ENCODE data around the gene APOL5. TPM values are rescaled to one million over a fixed set of nuclear protein-coding genes. Genes with fewer than 3 reads are reported as not detected.

The APOL5 gene
- total RNA-seq, 1 experiment from 2014 or later = not detected

DNA sequence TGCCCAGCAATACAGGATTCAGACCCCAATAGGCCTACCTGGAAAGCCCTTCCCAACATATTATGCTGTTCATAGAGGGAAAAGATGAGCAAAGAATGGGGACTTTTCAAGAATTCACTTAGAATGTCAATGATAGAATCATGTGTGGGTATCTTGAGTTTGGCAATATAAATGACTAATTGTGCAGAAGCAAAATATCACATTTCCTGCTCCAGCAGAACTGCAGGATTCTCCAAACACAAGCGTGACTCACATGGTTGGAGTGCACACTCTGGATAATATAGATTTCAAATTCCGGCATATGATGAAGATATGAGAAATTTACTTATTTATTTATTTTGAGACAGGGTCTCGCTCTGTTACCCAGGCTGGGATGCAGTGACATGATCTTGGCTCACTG, 12.5 kb upstream of the APOL5 start:
- no peak for DNase-seq (ENCODE audit: low spot score)
- in situ Hi-C loops (cut with HindIII; ENCODE audit: low sequenced_read_pairs) = no loop called here

DNA sequence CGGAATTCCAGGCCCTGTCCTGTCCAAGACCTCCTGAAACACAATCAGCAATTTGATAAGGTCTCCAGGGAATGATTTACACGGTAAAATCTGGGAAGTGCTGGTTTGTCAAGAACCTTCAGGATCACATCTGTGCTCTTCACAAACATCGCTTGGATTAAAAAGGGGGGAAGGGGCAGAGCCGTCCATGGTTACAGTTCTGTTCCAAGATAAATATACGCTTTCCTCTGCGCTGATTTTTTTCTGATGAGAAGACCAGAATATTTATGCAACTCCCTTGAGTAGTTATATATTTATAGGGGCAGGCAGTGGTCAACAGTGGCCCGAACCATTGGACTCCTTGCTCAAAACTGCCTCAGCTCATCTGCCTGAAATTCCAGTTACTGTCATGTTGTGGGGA, 9.2 kb upstream of the APOL5 start:
- DNase-seq (ENCODE audit: low spot score) = no peak
- in situ Hi-C loops (cut with HindIII; ENCODE audit: low sequenced_read_pairs) = no loop called here

DNA sequence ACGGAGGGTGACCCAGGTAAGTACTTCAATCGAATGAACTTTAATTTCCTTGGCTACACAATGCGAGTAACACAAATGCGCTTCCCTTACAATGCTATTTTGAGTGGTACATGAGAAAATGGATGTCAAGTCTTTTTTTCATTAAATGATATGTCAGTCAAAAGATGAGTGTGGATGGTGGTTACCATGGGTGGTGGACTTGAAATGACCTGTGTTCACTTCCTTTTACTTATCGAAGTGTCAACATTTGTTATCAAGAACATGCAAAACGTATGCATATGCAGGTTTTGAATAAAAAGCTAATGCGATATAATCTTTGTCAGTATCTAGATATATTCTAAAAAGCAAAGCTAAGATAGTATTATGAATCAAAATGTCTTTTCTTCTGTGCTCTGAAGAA, 8.8 kb upstream of the APOL5 start:
- no peak for DNase-seq (ENCODE audit: low spot score)
- in situ Hi-C loops (cut with HindIII; ENCODE audit: low sequenced_read_pairs) = no loop called here

GRCh38 chr22:35711336-35711735, 6.3 kb upstream of the APOL5 start:
- DNase-seq (ENCODE audit: low spot score) = no peak
- in situ Hi-C loops (cut with HindIII; ENCODE audit: low sequenced_read_pairs) = no loop called here

GRCh38 chr22:35712672-35713071, 5.0 kb upstream of the APOL5 start:
- in situ Hi-C loops (cut with HindIII; ENCODE audit: low sequenced_read_pairs) = no loop called here
- DNase-seq (ENCODE audit: low spot score) = no peak

DNA sequence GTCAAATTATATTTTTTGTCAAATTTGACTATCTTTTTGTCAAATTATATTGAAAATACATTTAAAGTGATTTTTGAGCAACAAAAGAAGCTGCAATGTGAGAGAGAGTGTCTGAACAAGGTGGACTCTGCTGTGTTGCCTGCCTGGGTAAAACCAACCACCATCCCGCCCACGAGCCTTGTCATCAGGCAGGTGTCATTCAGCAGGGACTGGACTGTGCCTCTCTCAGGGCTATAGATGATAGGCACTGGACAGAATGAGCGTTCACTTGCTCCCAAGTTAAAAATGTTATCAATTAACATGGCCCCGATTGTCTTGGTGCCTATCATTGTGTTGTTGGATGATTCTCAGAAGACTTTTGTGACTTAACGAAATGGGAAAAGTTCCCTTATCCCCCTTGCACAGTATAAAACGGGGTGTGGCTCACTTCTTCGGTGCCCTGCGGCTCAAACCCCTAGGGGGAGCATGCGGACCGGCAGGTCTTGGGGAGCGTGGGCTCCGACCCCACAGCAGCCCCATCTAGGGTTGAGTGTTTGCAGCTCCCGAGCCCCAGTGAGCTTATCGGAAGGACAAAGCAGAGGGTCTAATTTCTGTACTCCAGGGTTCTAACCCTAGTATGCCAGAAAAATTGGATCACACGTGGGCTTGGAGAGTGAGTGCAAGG, 1.7 kb downstream of the APOL5 start:
- DNase-seq (ENCODE audit: low spot score) = no peak
- in situ Hi-C loops (cut with HindIII; ENCODE audit: low sequenced_read_pairs) = no loop called here

DNA sequence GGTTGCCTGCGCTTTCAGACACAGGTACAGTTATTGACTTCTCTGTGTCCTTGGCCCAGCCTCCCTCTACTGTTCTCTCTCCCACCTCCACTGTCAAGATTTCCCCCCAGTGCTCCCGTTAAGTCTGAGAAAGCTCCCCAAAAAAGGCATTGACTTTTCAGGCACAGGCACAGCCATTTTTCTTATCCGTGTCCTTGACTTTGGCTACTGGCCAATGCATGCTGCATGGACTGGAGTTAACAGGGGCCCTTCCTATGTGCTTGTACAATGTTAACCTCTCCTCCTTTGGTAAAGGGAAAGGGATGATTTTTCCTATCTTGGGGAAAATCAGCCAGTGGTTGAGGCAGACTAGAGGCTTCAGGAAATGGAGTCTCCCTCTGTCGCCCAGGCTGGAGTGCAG, 4.3 kb downstream of the APOL5 start:
- DNase-seq (ENCODE audit: low spot score) = no peak
- in situ Hi-C loops (cut with HindIII; ENCODE audit: low sequenced_read_pairs) = no loop called here

DNA sequence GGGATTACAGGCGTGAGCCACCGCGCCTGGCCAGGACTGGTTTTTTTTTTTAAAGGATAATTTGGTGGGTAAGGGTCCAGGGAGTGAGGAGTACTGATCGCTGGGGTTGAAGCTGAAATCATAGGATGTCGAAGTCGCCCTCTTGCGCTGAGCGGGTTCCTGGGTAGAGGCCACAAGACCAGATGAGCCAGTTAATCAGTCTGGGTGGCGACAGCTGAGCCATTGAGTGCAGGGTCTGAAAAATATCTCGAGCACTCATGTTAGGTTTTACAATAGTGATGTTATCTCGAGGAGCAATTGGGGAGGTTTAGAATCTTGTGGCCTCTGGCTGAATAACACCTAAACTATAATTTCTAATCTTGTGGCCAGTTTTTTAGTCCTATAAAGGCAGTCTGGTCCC, 7.8 kb downstream of the APOL5 start:
- in situ Hi-C loops (cut with HindIII; ENCODE audit: low sequenced_read_pairs) = no loop called here
- no peak for DNase-seq (ENCODE audit: low spot score)

DNA sequence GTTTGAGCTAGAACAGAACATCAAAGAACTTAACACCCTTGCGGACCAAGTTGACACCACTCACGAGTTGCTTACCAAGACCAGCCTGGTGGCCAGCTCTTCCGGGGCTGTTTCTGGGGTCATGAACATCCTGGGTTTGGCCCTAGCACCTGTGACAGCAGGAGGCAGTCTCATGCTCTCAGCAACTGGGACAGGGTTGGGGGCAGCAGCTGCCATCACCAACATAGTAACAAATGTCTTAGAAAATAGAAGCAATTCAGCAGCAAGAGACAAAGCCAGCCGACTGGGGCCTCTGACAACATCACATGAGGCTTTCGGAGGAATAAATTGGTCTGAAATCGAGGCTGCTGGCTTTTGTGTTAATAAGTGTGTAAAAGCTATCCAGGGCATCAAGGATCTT, 8.7 kb downstream of the APOL5 start:
- in situ Hi-C loops (cut with HindIII; ENCODE audit: low sequenced_read_pairs) = no loop called here

GRCh38 chr22:35726933-35727332, 9.3 kb downstream of the APOL5 start:
- DNase-seq (ENCODE audit: low spot score) = peak; percentile 50
- in situ Hi-C loops (cut with HindIII; ENCODE audit: low sequenced_read_pairs) = no loop called here

More for the DNA sequence above, 8.7 kb downstream of the APOL5 start:
- peak; percentile 54 for DNase-seq (ENCODE audit: low spot score)

DNA sequence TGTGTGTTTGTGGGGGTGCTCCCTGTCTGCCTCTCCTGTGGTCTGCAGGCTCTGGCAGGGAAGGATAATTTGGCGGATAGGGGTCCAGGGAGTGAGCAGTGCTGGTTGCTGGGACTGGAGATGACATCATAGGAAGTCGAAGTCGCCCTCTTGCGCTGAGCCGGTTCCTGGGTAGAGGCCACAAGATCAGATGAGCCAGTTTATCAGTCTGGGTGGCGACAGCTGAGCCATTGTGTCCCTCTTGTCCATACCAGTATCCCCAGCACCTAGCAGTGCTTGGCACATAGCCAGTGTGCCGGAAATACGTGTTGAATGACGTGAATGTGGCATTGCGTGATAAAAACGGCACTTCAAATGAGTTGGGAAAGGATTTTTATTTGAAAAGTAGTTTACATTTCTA, 9.8 kb downstream of the APOL5 start:
- in situ Hi-C loops (cut with HindIII; ENCODE audit: low sequenced_read_pairs) = no loop called here
- peak; percentile 64 for DNase-seq (ENCODE audit: low spot score)

GRCh38 chr22:35728639-35729308, 11.1 kb downstream of the APOL5 start:
- in situ Hi-C loops (cut with HindIII; ENCODE audit: low sequenced_read_pairs) = no loop called here

DNA sequence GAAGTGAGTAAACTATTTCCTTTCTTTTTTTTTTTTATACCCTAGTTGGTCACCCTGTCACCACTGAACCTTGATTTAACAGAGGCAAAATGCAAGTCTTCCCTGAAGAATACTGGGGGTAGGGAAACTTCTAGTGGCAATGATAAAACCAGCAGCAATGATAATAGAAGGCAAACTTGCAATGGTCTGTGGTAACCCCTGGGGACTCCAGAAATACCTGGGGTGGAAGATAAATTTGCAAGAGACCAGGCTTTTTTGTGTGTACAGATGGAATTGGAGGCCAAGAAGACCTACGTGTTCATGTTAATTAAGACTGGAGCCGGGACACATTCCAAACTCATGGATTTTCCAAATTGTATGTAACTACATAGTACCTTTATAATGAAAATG, 11.6 kb downstream of the APOL5 start:
- no peak for DNase-seq (ENCODE audit: low spot score)
- in situ Hi-C loops (cut with HindIII; ENCODE audit: low sequenced_read_pairs) = no loop called here

More at GRCh38 chr22:35728639-35729308, 11.1 kb downstream of the APOL5 start:
- DNase-seq (ENCODE audit: low spot score) = no peak

- in situ Hi-C loops (cut with HindIII; ENCODE audit: low sequenced_read_pairs) = no loop called here
- no peak for DNase-seq (ENCODE audit: low spot score)
These were observed 13.6 kb downstream of the APOL5 start for GRCh38 chr22:35731321-35731720.

DNA sequence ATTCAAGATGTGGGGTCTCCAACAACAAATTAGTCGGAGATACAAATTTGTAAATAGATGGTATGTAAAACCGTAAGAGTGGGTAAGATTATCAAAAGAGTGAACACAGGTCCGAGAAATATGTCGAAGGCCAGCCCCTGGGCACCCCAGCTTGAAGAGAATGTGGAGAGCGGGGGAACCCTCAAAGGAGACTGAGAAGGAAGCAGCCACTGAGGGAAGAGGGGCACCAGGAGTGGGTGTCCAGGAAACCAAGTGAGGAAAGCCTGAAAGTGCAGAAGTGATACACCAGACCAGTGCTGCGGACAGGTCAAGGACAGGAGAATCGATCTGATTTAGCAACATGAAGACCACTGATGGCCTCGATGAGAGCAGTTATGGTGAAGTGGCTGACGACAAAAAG, 14.4 kb downstream of the APOL5 start:
- DNase-seq (ENCODE audit: low spot score) = no peak
- in situ Hi-C loops (cut with HindIII; ENCODE audit: low sequenced_read_pairs) = no loop called here

- no peak for DNase-seq (ENCODE audit: low spot score)
- in situ Hi-C loops (cut with HindIII; ENCODE audit: low sequenced_read_pairs) = no loop called here
These were observed 15.4 kb downstream of the APOL5 start for GRCh38 chr22:35733036-35733435.

GRCh38 chr22:35733791-35734516, 16.3 kb downstream of the APOL5 start:
- no peak for DNase-seq (ENCODE audit: low spot score)
- in situ Hi-C loops (cut with HindIII; ENCODE audit: low sequenced_read_pairs) = no loop called here

DNA sequence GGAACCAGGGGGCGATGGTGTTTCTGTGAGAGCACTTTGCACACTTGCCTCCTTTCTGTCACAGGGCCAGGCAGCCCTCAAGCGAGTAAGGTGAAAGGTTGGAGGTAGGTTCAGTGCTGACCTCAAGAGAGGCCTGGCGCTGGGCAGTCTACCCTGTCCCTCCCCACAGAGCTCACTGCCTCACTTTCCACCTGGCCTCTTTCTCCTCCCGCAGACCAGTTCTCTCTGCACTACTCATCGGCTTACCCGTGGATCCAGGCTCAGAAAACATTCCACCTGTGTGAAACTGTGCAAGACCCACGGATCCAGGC, 16.8 kb downstream of the APOL5 start:
- DNase-seq (ENCODE audit: low spot score) = no peak
- in situ Hi-C loops (cut with HindIII; ENCODE audit: low sequenced_read_pairs) = no loop called here

GRCh38 chr22:35735542-35735941, 17.9 kb downstream of the APOL5 start:
- in situ Hi-C loops (cut with HindIII; ENCODE audit: low sequenced_read_pairs) = no loop called here
- no peak for DNase-seq (ENCODE audit: low spot score)

- in situ Hi-C loops (cut with HindIII; ENCODE audit: low sequenced_read_pairs) = no loop called here
- no peak for DNase-seq (ENCODE audit: low spot score)
These were observed 18.5 kb downstream of the APOL5 start for GRCh38 chr22:35736166-35736565.

GRCh38 chr22:35736701-35737100, 19.0 kb downstream of the APOL5 start:
- no peak for DNase-seq (ENCODE audit: low spot score)
- in situ Hi-C loops (cut with HindIII; ENCODE audit: low sequenced_read_pairs) = no loop called here

All from G401 (cell line).